KG1 (cell line): ENCODE data around the gene RAB11FIP4.

Source experiments
- DNase-seq: peaks from one replicate; lab custom pipeline; 2025; lab: John Stamatoyannopoulos, UW

RAB11FIP4 gene

GRCh38 chr17:31411707-31412285 lies 20.3 kb downstream of the RAB11FIP4 start:
- no peak for DNase-seq

GRCh38 chr17:31412511-31412910 lies 21.0 kb downstream of the RAB11FIP4 start:
- DNase-seq = no peak

GRCh38 chr17:31413081-31413799 lies 21.8 kb downstream of the RAB11FIP4 start:
- DNase-seq = no peak

GRCh38 chr17:31413874-31414549 lies 22.5 kb downstream of the RAB11FIP4 start:
- DNase-seq = no peak

- no peak for DNase-seq
Observed at GRCh38 chr17:31414550-31414918, 23.1 kb downstream of the RAB11FIP4 start.

- no peak for DNase-seq
Observed at GRCh38 chr17:31415004-31415454, 23.6 kb downstream of the RAB11FIP4 start.

GRCh38 chr17:31415640-31416502 lies 24.4 kb downstream of the RAB11FIP4 start:
- DNase-seq = no peak

GRCh38 chr17:31416503-31416923 lies 25.0 kb downstream of the RAB11FIP4 start:
- DNase-seq = no peak

- DNase-seq = no peak
Observed at GRCh38 chr17:31417051-31417792, 25.7 kb downstream of the RAB11FIP4 start.

GRCh38 chr17:31418773-31419350 lies 27.4 kb downstream of the RAB11FIP4 start:
- DNase-seq = no peak

- DNase-seq = no peak
Observed at GRCh38 chr17:31422443-31422842, 31.0 kb downstream of the RAB11FIP4 start.

- DNase-seq = no peak
Observed at GRCh38 chr17:31424944-31425281, 33.4 kb downstream of the RAB11FIP4 start.

- no peak for DNase-seq
Observed at GRCh38 chr17:31425282-31426040, 34.0 kb downstream of the RAB11FIP4 start.

- no peak for DNase-seq
Observed at GRCh38 chr17:31427684-31428083, 36.2 kb downstream of the RAB11FIP4 start.

GRCh38 chr17:31428111-31428510 lies 36.6 kb downstream of the RAB11FIP4 start:
- DNase-seq = no peak

GRCh38 chr17:31428512-31428911 lies 37.0 kb downstream of the RAB11FIP4 start:
- DNase-seq = no peak

GRCh38 chr17:31431098-31431851 lies 39.8 kb downstream of the RAB11FIP4 start:
- no peak for DNase-seq

- no peak for DNase-seq
Observed at GRCh38 chr17:31431852-31432658, 40.6 kb downstream of the RAB11FIP4 start.
